Stimulated activated CD8-positive, alpha-beta memory T cell treated with anti-CD3 and anti-CD28 coated beads, Interleukin-15, amount 100 ng/mL, for 24 hours (primary cell): ENCODE measurements around the gene WSB2.
A peak's percentile ranks its signal among the peaks of the same experiment; 100 is the strongest.
"Not testable (repeated sequence)": the region's sequence is repeated elsewhere in the genome, so short reads cannot be mapped to it uniquely, and the experiment has no call there.

ENCODE experiments used
- DNase-seq: peaks from one replicate; pipeline ENCODE4 v3.0.0-alpha.2; 2020; ENCODE audit warnings: low read depth

The WSB2 gene

DNA sequence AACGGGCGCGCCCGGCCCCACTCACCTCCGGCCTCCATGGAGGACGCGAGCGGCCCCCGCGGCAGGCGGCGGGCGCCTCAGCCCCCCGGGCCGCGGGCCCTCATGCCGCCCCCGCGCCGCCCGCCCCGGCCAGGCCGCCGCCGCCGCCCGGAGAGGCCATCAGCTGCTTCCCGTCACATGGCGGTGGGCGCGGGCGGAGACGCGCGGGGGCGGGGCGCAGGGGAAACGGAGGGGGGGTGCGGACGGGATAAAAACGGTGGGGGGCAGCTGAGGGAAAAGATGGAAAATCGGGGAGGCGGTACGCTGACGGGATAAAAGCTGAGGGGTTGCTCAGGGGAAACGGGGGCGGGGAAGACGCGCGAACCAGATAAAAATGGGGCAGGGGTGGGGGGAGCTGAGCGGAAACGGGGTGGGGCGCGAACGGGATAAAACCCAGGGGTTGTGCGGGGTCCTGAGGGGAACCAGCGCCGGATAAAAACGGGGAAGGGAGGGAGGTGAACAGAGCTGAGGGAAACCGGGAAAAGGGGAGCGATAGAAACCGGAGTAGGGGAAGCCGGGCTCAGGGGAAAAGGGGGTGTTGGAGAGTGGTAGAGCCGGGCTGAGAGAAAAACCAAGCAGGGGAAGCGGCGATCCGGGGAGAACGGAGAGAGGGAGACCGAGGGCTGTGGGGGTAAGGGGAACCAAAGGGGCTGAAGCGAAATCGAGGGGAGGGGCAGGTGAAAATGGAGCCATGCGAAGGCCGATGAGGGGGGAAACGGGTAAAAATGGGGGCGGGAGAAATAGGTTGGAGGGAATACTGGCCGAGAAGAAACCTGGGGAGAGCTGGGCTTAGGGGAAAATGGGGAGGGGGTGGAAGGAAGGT, at the start of gene WSB2:
Gene WSB2, minus strand, starts transcription at position 169 of the 862 bp plus-strand sequence. Its CDS starts 131 bp downstream, at position 38.
- peak; percentile 40 for DNase-seq

DNA sequence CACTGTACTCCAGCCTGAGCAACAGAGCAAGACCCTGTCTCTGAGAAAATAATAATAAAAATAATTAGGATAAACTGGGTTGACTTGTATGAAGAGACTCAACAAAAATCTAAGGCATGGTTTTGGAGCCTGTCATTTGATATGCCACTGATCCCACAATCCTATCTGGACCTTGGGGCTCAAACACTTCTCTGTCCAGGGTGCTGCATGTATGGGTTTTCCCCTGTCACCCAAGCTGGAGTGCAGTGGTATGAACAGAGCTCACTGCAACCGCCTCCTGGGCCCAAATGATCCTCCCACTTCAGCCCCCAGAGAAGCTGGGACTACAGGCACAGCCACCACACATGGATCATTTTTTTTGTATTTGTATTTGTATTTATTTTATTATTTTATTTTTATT, 48.1 kb upstream of the WSB2 start:
- DNase-seq = no peak

DNA sequence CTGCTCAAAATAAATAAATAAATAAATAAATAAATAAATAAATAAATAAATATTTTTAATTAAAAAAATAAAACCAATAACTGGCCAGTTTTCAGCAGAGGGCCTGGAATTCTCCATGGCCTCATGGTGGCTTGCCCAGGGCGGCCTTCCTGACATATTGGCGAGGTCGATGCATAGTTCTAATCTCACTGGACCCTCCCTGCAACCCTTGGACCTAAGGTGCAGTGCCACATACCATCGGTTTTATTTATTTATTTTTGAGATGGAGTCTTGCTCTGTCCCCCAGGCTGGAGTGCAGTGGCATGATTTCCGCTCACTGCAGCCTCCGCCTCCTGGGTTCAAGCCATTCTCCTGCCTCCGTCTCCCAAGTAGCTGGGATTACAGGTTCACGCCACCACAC, 46.7 kb upstream of the WSB2 start:
- no peak for DNase-seq

DNA sequence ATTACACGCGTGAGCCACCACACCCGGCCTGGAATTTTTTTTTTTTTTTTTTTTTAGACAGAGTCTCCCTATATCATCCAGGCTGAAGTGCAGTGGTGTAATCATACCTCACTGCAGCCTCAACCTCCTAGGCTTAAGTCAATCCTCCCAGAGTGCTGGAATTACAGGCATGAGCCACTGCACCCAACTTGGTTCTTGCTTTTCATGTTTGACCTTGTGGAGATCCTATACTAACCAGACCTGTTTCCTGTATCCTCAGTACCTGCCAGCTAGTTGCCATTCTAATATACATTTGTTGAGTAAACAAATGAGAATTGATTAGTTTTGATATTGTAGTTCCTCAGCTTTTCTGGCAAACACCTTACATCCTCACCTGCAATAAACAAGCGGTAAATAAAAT, 46.0 kb upstream of the WSB2 start:
- no peak for DNase-seq

DNA sequence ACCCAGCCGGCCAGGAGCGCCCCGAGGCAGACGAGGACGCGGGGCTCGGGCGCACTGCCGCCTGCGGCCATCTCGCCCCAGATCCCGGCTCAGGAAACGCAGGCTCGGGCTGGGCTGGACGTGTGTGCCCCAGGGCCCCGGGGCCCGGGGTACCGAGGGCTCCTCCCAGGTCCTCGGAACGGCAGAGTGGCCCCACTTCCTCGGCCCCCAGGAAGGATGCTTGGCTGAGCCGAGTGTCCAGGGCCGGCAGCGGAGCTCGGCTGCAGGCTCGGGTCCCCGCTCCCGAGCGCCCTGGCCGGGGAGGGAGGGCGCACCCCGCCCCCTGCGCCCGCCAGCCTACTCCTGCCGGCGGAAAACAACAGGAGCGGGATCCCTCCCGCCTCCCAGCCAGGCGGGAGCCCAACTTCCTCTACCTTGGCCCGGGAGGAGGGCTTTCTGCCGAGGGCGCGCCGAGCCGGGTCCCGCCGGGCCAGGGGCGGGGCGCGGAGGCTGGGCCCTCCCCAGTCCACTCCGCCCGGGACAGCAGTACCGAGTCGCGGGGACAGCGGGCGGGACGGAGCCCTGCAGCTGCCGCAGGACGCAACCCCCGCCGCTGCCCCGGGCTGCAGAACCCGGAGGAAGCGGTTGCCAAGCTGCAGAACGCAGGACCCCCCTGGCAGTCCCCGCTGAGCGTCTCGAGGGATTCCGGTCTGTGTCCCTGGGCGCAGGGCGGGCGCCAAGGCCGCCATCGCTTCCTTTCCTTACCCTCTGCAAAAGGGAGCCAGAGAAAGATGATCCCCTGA, 42.8 kb upstream of the WSB2 start, which contains the start of gene VSIG10:
Gene VSIG10, minus strand, starts transcription at position 411 of the 782 bp plus-strand sequence. Its CDS starts 340 bp downstream, at position 71.
- DNase-seq = no peak

DNA sequence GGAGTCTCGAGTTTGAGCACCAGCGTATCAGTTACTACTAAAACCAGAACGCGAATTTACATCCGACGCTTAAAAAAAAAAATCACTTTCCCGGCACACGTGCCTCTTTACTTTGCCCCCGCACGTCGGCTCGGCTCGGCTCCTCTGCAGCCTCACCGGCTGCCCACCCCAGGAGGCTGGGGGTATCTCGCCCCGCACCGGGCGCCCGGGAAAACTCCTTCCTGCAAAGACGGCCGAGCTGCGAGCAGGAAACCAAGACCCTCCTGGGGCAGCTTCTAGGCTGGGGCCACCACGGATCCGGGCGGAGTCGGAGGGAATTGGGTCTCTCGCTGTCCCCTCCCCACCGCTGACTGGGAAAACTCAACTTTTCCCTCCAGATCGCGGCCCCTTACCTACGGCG, 42.2 kb upstream of the WSB2 start:
- DNase-seq = no peak

DNA sequence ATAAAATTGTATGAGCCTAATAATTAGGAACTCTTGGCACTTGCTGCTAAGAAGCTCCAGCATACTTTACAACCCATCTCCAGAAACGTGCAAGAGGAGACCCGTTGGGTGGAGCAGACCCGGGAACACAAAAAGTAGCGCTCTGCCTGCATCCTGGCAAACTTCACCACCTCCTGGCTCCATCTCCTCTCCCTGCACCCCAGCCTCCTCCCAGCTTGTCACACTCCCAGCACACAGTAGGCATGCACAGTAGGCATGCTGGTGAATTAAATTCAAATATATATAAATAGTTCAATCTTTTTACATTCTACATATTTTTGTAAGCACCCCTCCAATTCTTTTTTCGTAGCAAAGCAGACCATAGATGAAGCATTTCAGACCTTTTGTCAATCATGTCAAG, 41.6 kb upstream of the WSB2 start:
- DNase-seq = no peak

DNA sequence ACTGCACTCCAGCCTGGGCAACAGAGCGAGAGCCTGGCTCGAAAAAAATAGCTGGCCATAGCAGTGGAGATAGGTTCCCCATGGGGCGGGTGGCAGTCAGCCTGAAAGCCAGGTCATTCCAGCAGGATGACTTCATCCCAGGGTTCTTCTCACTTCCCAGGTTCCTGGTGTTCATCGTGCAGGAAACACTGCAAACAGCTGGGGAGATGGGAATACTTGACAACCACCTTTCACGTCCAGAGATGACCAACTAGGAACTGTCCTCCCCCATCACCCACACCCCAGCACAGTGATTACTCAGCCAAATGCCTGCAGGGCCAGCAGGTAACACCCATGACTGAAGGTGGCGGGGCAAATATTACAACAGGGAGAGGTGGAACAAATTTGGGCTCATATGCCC, 41.1 kb upstream of the WSB2 start:
- DNase-seq = no peak

DNA sequence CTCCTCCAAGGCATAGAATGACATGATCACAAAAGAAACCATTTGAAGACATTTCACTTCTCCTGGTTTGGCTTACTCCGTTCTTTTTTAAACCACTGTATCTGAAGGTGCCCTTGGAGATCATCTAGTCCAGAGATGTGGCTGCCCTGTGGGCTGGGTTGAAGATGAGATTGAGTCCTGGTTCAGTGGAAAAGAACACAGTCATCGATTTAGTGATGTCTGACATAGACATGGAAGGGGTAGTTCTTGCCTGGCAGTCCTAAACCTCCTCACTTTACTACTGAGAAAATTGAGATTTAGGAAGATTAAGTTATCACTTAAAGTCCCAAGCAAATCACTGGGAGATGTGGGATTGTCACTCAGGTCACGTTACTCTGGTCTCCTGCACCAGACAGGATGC, 40.1 kb upstream of the WSB2 start:
- no peak for DNase-seq

DNA sequence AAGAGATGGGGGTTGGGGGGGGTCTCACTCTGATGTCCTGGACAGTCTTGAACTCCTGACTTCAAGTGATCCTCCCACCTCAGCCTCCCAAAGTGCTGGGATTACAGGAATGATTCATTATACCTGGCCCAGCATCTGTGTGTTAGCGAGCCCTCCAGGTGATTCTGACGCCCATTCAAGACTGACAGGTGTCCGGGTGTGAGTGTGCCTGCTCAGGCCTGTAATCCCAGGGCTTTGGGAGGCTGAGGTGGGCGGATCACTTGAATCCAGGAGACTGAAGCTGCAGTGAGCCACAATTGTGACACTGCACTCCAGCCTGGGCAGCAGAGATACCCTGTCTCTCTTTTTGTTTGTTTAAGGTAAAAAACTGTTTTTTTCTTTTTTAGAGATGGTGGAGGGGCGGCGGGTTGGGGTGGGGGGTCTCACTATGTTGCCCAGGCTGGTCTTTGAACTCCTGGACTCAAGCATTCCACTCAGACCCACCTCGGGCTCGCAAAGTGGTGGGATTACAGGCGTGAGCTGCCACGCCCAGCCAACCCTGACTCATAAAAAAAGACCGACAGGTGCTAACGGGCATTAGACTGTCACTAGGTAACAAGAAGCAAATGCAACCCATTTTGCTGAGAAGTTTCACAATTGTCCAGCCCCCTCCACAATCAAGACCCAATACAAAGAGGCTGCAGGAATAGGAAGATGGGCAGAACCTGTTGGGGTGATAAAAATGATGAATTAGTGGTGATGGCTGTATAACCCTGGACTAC, 38.1 kb upstream of the WSB2 start:
- no peak for DNase-seq

DNA sequence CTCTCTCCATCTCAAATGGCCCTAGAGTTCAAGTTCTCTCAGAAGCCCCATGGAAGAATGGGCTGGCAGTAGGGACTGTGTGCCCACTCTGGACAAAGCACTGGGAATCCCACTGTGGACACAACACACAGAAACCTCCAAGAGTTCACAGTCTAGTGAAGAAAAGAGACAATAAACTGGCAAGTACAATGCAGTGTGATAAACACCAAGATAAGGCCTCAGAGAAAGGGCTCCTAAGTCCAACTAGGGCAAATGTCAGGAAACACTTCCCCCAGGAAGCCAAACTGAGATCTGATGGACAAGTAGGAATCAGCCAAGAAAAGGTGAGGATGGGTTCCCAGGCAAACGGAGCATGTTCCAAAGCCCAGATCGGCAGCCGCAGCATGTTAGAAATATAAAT, 37.4 kb upstream of the WSB2 start:
- no peak for DNase-seq

DNA sequence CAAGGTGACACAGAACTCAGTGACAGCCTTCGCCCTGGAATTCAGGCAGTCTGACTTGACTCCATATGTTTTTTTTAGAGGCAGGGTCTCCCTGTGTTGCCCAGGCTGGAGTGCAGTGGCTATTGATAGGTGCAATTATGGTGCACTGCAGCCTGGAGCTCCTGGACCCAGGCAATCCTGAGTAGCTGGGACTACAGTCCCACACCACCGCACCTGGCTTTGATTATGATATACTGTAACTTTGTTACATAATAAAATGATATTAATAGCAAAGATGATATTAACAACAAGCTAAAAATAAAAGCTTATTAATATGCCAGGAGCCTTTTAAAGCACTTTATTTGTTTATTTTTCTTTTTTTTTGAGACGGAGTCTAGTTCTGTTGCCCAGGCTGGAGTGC, 33.1 kb upstream of the WSB2 start:
- DNase-seq = no peak

DNA sequence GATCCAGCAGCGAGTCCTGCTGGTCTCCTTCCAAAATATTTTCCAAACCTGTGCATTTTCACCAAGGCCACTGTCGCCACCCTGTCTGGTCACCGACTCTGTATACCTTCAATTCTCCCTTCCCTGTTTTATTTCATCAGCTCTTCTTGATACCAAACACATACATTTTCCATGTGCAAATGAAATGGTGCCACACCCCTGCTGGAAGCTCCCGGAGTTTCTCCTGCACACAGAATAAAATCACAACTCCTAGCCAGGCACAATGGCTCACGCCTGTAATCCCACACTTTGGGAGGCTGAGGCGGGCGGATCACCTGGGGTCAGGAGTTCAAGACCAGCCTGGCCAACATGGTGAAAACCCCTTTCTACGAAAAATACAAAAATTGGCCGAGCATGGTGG, 28.8 kb upstream of the WSB2 start:
- DNase-seq = no peak

DNA sequence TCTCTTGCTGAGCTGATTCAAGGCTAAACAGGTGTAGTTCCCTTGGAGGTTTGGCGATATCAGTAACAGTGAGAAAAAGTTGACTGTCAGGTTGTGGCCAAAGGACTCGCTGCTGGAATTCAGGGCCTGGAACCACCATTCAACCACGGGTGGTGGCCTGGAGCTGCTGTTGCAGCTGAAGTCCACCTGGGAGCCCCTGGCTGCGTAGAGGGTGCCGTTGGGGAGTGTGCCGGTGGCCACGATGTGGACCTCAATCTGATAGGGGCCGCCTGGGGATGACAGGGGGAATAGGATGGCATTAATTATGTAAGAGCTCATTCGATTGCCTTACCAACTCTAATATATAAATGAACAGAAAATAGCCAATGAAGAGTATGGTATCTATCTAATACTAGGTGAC, 21.2 kb upstream of the WSB2 start:
- no peak for DNase-seq

DNA sequence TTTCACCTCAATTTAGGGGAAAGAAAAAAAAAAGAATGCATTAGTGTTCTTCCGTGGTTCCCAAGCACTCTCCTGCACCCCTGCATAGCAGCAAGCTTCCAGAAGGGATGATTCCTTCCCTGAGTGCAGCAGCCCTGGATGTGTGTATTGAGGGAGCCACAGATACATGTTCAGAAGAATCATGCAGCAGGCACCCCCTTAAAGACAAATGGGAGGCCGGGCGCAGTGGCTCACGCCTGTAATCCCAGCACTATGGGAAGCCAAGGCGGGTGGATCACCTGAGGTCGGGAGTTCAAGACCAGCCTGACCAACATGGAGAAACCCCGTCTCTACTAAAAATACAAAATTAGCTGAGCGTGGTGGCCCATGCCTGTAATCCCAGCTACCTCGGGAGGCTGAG, 20.5 kb upstream of the WSB2 start:
- DNase-seq = not testable (repeated sequence)

DNA sequence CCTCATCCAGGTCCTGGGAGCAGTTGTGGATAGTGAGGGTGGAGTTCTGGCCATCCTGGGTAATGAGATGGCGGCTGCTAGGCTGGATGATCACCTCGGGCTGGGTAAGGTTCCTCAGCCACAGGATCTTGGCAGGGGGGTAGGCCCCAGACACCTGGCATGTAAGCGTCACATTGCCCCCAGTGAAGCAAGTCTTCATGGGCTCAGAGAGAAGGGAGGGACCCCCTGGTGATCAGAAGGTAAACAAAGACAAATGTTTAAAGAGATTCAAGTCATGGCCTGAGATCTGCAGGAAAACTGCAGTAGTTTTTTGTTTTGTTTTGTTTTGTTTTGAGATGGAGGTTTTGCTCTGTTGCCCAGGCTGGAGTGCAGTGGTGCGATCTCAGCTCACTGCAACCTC, 12.8 kb upstream of the WSB2 start:
- no peak for DNase-seq

DNA sequence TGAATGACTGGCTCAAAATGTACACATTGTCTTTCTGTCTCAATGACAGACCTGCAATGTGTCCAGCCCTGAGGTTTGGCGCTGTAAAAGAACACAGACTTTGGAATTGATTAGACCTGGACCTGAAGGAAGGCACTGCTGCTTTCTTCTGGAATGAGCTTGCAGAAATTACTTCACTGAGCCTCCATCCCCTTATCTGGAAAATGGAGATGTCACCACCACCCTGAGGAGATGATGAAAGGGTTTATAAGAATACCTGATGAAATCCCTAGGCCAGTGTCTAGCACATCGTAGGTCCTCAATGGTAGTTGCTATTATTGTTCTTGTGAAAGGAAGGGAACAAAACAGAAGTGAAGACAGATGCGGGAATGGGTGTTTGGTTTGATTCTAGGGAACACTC, 9.7 kb upstream of the WSB2 start:
- DNase-seq = no peak

DNA sequence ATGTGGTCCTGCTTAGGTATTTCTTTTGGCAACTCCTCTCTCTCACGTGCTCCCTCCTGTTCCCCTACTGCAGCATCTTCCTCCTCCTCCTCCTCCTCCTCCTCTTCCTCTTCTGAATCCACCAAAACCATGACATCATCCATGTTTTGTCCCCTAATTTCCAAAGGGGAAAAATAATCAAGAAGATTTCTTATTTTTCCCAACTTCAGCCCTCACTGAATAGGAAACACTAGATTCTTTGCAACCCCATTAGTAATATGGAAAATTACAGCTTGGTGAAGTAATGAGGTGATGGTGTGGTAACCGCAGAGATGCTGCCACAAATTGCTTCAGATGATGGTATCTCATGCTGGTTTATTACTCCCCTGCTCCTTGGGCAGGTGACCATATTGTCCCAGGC, 7.5 kb upstream of the WSB2 start:
- no peak for DNase-seq

DNA sequence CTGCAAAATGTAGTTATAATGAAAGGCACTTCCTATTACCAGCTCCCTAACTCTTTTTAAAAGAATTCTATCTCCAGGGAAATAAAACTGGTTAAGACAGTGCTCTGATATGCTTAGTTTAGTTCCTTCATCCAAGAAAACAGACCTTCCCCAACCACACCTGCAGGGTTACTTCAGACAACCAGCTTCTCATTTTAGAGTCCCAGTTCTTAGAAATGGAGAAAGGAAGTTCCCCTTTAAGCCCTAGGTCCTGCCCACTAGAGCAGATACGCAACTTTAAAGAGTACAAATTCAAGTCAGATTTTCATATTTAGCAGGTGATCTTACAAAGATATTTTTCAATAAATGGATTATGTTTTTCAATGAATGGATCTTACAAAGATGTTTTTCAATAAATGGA, 4.4 kb upstream of the WSB2 start:
- no peak for DNase-seq

DNA sequence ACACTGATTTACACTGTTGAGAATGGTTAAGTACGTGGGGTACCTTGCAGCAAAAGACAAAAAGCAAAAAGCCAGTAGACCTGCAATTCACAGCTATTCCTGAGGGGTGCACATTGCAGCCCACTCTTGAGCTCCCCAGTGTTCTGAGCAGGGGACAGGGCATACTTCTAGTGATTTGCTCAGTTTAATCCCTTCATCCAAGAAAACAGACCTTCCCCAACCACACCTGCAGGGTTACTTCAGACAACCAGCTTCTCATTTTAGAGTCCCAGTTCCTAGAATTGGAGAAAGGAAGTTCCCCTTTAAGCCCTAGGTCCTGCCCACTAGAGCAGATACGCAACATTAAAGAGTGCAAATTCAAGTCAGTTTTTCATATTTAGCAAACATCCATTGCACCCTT, 3.6 kb upstream of the WSB2 start:
- no peak for DNase-seq

DNA sequence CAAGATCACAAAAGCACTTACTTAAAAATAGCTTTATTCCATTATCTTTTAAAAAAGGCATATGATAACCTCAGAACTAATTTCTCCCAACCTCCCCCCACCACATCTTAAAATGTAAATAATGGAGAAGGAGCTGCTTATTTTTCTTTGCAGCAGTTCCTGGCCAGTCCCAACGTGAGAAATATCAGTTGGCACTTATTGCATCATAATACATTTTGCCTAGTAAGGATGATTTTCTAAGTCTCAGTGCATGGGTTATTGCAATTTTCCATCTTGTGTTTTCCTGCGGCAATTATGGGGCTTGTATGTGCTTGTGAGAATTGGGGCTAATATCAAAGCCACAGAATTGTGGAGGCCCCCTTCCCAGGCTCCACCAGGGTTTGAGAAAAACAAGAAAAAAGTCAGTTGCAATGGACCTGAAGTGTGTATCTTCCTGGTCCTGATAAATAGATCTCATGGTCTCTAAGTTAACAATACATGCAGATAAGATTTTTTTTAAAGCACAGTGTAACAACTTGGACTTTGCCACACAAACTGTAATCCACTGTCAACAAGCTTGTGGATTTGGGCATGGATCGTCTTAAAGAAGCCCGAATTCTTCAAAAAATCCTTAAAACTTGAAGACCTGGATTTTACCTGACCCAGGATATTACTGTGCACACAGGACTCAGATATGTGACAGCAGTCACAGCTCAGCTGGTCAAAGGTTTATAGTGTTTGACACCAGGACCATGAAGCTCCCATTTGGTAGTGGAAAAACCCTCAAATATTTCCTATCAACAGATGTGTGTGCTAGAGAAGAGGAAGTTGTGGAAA, 2.8 kb upstream of the WSB2 start:
- DNase-seq = no peak
